Progenitor cell of endocrine pancreas (in vitro differentiated cells): ENCODE data around the gene MARCHF7. TPM values are rescaled to one million over a fixed set of nuclear protein-coding genes. Genes with fewer than 3 reads are reported as not detected.

Source experiments
- DNase-seq: peaks from one replicate; pipeline ENCODE4 v3.0.0; 2021; ENCODE audit warnings: low spot score; ENCODE audit not compliant: unreplicated experiment
- H3K27ac Mint-ChIP-seq: 2 replicates; pipeline ENCODE4 v1.8.0; 2021; ENCODE audit warnings: mild to moderate bottlenecking, moderate library complexity, mixed read lengths
- H3K27me3 Mint-ChIP-seq: 2 replicates; pipeline ENCODE4 v1.8.0; 2021; ENCODE audit warnings: mixed read lengths
- H3K36me3 Mint-ChIP-seq: 2 replicates; pipeline ENCODE4 v1.8.0; 2022; ENCODE audit warnings: mixed read lengths; ENCODE audit not compliant: insufficient read depth
- H3K4me1 Mint-ChIP-seq: 2 replicates; pipeline ENCODE4 v1.8.0; 2021; ENCODE audit warnings: low read depth, mixed read lengths
- H3K4me3 Mint-ChIP-seq: 2 replicates; pipeline ENCODE4 v1.8.0; 2021; ENCODE audit warnings: low read depth, mild to moderate bottlenecking, moderate library complexity, mixed read lengths
- H3K9me3 Mint-ChIP-seq: 2 replicates; pipeline ENCODE4 v1.8.0; 2021; ENCODE audit warnings: low read depth, mixed read lengths
- total RNA-seq: library from RNA; stranded (reverse); gene quantifications from 2 replicates; pipeline ENCODE4 v1.2.1, GENCODE V29; 2021
- TF ChIP-seq, protein P1 (sequence below): fragments of 200-600 bp; sonication (generic); IDR thresholded peaks from one replicate; pipeline ENCODE4 v1.5.0; 2021; ENCODE audit warnings: antibody characterized with exemption, mild to moderate bottlenecking; ENCODE audit not compliant: unreplicated experiment

Gene MARCHF7
- total RNA-seq, 1 donor from 2014 or later: 113 TPM

DNA sequence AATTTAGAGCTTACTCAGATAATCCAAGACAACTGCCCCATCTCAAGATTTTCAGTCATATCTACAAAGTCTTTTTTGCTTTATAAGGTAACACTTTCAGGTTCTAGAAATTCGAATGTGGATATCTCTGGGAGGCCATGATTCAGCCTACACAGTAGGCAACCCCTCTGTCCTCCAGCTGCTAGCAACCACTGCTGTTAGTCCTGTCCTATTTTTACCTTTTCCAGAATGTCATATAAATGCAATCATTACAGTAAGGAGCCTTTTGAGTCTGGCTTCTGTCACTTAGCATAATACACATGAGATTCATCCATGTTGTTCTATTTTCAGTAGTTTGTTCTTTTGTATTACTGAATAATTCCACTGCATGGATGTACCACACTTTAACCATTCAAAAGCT, 28.5 kb upstream of the MARCHF7 start:
- H3K4me3 Mint-ChIP-seq: no peak overlapping the region
- no peak for DNase-seq
- no peaks in the 10 kb centered on the region for H3K4me1 Mint-ChIP-seq
- H3K27ac Mint-ChIP-seq: no peak overlapping the region
- TF ChIP-seq, protein P1, sequence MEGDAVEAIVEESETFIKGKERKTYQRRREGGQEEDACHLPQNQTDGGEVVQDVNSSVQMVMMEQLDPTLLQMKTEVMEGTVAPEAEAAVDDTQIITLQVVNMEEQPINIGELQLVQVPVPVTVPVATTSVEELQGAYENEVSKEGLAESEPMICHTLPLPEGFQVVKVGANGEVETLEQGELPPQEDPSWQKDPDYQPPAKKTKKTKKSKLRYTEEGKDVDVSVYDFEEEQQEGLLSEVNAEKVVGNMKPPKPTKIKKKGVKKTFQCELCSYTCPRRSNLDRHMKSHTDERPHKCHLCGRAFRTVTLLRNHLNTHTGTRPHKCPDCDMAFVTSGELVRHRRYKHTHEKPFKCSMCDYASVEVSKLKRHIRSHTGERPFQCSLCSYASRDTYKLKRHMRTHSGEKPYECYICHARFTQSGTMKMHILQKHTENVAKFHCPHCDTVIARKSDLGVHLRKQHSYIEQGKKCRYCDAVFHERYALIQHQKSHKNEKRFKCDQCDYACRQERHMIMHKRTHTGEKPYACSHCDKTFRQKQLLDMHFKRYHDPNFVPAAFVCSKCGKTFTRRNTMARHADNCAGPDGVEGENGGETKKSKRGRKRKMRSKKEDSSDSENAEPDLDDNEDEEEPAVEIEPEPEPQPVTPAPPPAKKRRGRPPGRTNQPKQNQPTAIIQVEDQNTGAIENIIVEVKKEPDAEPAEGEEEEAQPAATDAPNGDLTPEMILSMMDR: no peak
- no peaks in the 10 kb centered on the region for H3K36me3 Mint-ChIP-seq
- no peaks in the 10 kb centered on the region for H3K9me3 Mint-ChIP-seq
- H3K27me3 Mint-ChIP-seq: no peaks in the 10 kb centered on the region

DNA sequence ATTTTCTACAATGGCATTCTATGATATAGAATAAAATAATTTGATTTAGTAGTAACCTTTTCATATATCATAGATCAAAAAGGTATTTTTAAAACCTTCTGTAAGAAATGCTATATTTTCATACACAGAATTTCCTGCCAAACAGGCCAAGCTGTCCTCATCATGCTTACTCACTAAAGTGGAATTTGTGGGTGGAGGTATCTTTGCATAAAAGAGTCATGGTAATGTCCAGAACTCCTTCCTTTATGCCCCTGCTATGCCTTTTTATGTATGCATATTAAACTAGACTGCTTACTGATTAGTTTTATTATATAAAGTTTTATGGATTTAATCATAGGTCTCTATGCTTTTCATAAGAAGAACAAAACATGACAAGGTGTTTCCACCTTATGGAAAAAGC, 27.5 kb upstream of the MARCHF7 start:
- H3K27me3 Mint-ChIP-seq: no peaks in the 10 kb centered on the region
- DNase-seq: no peak

DNA sequence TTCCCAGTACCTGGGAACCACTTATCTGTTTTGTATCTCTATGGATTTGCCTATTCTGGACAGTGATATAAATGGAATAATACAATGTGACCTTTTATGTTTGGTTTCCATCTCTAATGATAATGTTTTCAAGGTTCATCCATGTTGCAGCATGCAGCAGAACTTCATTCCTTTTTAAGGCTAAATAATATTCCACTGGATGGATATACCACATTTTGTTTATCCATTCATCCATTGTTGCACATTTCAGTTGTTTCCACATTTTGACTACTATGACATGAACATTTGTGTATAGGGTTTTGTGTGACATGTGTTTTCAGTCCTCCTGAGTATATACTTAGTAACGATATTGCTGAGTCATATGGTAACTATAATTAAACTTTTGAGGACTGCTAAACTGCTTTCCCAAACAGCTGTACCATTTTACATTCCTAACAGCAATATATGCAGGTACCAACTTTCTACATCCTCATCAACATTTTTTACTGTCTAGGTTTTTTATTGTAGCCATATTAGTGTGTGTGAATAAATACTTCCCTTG, 17.7 kb upstream of the MARCHF7 start:
- Mint-ChIP-seq H3K36me3 (peaks cover 5% of the 10 kb centered on the region), H3K4me3 (no peak overlapping the region), H3K27me3 (no peaks in the 10 kb centered on the region), H3K4me1 (no peaks in the 10 kb centered on the region), H3K9me3 (peaks cover 6% of the 10 kb centered on the region), H3K27ac (no peak overlapping the region)
- TF ChIP-seq, protein P1: no peak
- no peak for DNase-seq

More for the DNA sequence above, 27.5 kb upstream of the MARCHF7 start:
- Mint-ChIP-seq H3K4me1 (no peaks in the 10 kb centered on the region), H3K36me3 (no peaks in the 10 kb centered on the region), H3K27ac (no peak overlapping the region), H3K9me3 (no peaks in the 10 kb centered on the region), H3K4me3 (no peak overlapping the region)
- TF ChIP-seq, protein P1: no peak

DNA sequence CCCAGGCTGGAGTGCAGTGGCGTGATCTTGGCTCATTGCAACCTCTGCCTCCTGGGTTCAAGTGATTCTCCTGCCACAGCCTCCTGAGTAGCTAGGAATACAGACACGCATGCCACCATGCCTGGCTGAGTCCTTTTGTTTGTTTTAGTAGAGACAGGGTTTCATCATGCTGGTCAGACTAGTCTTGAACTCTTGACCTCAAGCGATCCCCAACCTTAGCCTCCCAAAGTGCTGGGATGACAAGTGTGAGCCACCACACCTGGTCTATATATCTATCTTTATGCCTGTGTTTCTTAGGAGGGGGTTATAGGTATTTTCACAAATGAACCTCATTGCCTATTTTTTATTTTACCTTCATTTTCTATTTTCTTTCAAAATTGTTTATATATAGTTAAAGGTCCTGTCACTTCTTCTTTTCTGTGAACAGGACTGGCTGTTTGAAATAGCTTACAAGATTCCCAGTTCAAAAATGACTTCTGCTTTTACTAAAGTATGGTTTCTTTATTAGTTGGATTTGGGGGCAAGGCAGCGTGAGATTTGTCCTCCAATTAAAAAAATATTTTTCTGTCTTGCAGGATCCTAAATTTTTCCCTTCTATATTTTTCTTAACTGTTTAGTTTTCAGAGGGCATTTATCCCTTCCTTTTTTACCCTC, 16.4 kb upstream of the MARCHF7 start:
- Mint-ChIP-seq H3K36me3 (peaks cover 5% of the 10 kb centered on the region), H3K9me3 (peaks cover 6% of the 10 kb centered on the region), H3K4me1 (no peaks in the 10 kb centered on the region), H3K27me3 (no peaks in the 10 kb centered on the region), H3K27ac (no peak overlapping the region), H3K4me3 (no peak overlapping the region)
- TF ChIP-seq, protein P1: no peak
- DNase-seq: no peak

DNA sequence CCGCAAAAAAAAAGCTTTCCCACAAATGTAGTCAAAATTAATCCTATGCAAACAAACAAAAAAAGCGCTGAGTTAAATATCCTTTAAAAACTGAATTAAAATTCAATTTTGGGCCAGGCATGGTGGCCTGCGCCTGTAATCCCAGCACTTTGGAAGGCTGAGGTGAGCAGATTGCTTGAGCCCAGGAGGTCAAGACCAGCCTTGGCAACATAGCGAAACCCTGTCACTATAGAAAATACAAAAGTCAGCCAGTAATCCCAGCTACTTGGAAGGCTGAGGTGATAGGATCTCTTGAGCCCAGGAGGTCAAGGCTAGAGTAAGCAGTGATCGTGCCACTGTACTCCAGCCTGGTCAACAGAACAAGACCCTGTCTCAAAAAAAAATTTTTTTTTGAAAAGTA, 8.8 kb upstream of the MARCHF7 start:
- Mint-ChIP-seq H3K27me3 (no peaks in the 10 kb centered on the region), H3K4me1 (no peaks in the 10 kb centered on the region), H3K36me3 (no peaks in the 10 kb centered on the region), H3K27ac (no peak overlapping the region), H3K4me3 (no peak overlapping the region), H3K9me3 (no peaks in the 10 kb centered on the region)
- TF ChIP-seq, protein P1: no peak
- DNase-seq: no peak
